AG09309 (cell line): ENCODE results near the gene BTBD1.
"Not testable (repeated sequence)": the region's sequence is repeated elsewhere in the genome, so short reads cannot be mapped to it uniquely, and the experiment has no call there.

ENCODE experiments used
- DNase-seq: peaks from one replicate; pipeline ENCODE4 v3.0.0-alpha.2; 2010; ENCODE audit warnings: low read depth
- H3K4me3 ChIP-seq: 2 replicates; pipeline ENCODE4 v1.5.1; 2011; ENCODE audit warnings: mild to moderate bottlenecking, low read depth, low read length, moderate library complexity; ENCODE audit not compliant: control insufficient read depth
- TF ChIP-seq, protein P1 (sequence below): IDR thresholded peaks from 2 replicates; pipeline ENCODE4 v1.5.1; 2011; ENCODE audit warnings: mild to moderate bottlenecking, low read depth, low read length, inconsistent platforms; ENCODE audit not compliant: insufficient read depth, control insufficient read depth; ENCODE audit errors: missing control alignments

The BTBD1 gene

DNA sequence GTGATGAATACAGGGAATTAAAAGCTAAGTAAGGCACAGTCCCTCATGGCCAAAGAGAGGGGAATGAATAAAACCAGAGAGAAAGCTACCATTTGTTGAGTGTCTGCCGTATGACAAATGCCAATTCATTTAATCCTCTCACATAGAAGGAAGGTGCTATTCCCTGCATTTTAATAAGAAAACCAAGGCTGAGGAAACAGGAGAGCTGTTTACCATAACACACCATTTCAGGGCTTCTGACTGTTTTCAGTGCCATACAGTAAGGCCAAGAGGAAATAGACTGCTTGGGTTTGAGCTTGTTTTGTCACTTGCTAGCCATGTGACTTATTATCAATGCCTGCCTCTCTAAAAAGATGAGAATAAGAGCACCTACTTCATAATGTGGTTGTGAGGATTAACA, 10.1 kb downstream of the BTBD1 start:
- no peak overlapping the region for H3K4me3 ChIP-seq
- TF ChIP-seq, protein P1, sequence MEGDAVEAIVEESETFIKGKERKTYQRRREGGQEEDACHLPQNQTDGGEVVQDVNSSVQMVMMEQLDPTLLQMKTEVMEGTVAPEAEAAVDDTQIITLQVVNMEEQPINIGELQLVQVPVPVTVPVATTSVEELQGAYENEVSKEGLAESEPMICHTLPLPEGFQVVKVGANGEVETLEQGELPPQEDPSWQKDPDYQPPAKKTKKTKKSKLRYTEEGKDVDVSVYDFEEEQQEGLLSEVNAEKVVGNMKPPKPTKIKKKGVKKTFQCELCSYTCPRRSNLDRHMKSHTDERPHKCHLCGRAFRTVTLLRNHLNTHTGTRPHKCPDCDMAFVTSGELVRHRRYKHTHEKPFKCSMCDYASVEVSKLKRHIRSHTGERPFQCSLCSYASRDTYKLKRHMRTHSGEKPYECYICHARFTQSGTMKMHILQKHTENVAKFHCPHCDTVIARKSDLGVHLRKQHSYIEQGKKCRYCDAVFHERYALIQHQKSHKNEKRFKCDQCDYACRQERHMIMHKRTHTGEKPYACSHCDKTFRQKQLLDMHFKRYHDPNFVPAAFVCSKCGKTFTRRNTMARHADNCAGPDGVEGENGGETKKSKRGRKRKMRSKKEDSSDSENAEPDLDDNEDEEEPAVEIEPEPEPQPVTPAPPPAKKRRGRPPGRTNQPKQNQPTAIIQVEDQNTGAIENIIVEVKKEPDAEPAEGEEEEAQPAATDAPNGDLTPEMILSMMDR = no peak
- DNase-seq = no peak

DNA sequence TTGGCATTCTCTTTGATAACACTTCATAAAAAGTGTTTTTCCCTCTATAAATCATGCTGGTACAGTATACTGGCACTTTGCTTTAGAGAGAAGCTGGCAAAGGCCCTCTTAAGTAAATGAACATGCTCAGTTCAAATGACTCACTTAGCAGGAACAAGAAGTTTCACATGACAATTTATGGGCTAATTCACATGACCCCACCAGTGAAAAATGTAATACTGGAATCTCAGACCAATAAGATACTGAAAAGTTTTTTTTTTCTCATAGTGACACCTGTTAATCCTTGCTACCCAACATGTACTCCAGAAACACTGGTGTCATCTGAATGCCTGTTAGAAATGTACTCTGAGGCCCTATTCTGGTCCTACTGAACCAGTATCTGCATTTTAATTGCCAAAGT, 13.9 kb downstream of the BTBD1 start:
- TF ChIP-seq, protein P1 = no peak
- no peak overlapping the region for H3K4me3 ChIP-seq
- DNase-seq = peak; percentile 57

DNA sequence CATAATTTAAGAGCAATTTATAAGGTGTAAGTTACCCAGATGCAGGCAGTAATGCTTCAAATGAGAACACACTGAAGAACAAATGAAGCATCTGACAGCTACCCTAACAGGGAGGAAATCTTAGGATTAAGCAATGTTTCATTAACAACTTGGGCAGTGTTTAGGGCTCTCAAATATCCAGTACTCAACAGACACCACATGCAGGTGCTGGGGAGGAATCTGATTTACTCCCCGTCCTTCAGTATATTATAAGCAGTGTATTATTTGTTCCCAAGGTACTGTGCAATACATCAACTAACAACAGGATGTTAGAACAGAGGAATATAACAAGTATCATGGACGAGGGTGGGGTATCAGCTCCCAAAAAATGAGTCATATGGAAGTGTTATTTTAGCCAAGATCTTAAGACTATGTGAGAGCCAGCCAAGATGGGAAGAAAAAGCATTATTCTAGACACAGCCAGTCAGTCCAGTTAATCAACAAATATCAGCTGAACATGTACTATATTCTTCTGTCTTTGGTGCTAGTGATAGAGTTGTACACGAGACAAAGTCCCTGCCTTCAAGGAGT, 20.4 kb downstream of the BTBD1 start:
- DNase-seq = no peak
- TF ChIP-seq, protein P1 = no peak

DNA sequence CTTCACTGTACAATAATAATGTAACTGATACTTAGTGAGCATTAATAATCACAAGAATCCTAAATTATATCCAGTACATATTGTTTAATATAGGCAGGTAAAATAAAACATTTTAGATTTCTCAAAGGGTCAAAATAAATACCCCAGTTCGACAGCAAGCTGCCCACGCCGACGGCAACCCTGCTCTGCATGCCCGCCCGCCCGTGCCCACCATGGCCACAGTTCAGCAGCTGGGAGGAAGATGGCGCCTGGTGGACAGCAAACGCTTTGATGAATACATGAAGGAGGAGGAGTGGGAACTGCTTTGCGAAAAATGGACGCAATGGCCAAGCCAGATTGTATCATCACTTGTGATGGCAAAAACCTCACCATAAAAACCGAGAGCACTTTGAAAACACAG, 22.9 kb downstream of the BTBD1 start:
- DNase-seq = no peak
- H3K4me3 ChIP-seq = no peak overlapping the region
- TF ChIP-seq, protein P1 = no peak

More for the DNA sequence above, 20.4 kb downstream of the BTBD1 start:
- H3K4me3 ChIP-seq = no peak overlapping the region

DNA sequence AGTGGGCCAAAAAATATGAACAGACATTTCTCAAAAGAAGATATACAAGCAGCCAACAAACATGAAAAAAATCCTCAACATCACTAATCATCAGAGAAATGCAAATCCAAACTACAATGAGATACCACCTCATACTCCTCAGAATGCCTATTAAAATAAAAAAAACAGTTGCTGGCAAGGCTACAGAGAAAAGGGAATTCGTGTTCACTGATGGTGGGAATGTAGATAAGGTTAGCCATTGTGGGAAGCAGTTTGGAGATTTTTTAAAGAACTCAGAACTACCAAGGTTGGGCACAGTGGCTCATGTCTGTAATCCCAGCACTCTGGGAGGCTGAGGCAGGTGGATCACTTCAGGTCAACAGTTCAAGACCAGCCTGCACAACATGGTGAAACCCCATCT, 27.8 kb downstream of the BTBD1 start:
- DNase-seq = no peak
- TF ChIP-seq, protein P1 = no peak
- H3K4me3 ChIP-seq = no peak overlapping the region

DNA sequence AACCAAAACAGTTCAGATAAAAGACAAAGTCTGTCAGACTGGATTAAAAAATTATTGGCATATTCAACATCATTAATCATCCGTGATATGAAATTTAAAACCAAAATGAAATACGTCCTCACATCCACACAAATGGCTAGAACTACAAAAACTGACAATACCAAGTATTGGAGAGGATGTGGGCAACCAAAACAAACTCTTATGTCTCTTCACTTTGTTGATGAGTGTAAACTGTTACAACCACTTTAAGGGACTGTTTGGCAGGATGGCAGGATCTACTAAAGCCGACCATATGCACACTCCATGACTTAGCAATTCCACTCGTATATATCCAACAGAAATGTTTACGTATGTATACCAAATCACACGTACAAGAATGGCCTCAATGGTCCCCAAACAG, 30.8 kb downstream of the BTBD1 start:
- H3K4me3 ChIP-seq = no peak overlapping the region
- DNase-seq = no peak
- TF ChIP-seq, protein P1 = no peak

DNA sequence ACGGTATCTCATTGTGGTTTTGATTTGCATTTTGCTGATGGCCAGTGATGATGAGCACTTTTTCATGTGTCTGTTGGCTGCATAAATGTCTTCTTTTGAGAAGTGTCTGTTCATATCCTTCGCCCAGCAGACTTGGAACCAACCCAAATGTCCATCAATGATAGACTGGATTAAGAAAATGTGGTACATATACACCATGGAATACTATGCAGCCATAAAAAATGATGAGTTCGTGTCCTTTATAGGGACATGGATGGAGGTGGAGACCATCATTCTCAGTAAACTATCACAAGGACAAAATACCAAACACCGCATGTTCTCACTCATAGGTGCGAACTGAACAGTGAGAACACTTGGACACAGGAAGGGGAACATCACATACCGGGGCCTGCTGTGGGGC, 35.8 kb downstream of the BTBD1 start:
- DNase-seq, H3K4me3 ChIP-seq: not testable (repeated sequence)

DNA sequence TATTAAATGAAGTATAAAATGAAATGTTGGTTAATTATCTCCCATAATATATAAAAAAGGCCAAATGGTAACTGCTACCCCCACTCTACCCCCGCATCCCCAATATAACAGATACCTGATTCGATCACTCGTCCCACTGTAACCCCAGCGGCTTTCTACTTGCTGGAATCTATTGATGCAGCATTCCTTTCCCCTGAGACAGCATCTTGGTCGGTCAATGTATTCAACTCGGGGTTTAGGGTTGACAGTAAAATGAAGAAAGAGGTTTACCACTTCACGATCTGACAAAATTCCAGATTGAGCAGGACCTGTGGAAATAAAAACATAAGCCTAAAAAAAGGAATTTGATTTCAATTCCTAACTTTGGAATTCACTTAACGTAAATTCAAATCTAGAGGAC, 37.0 kb downstream of the BTBD1 start:
- TF ChIP-seq, protein P1 = no peak
- no peak overlapping the region for H3K4me3 ChIP-seq
- no peak for DNase-seq
